ENCODE results near the gene ATP6V1G1.
"Not testable (repeated sequence)": the region's sequence is repeated elsewhere in the genome, so short reads cannot be mapped to it uniquely, and the experiment has no call there.

ATP6V1G1 gene

DNA sequence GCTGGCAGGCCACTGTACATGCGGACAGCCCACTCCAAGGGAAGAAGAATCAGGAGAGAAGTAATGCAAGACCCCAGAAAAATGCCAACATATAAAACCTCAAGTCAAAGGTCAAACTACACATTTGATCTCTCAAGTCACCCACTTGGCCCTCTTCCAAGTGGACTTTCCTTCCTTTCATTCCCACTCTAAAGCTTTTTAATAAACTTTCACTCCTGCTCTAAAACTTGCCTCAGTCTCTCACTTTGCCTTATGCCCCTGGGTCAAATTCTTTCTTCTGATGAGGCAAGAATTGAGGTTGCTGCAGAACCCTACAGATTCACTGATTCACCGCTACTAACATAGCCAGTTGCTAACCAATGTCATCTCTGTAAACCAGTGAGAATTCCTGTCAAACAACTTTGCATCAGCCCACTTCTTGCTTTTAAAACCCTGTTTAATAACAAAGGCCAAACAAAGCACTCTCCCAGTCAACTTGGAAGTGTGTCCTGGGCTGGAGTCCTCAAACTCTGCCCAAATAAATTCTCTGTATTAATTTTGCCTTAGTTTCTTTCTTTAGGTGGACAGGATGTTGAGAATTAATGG is 6.9 kb upstream of the ATP6V1G1 start:
- no peak for DNase-seq

DNA sequence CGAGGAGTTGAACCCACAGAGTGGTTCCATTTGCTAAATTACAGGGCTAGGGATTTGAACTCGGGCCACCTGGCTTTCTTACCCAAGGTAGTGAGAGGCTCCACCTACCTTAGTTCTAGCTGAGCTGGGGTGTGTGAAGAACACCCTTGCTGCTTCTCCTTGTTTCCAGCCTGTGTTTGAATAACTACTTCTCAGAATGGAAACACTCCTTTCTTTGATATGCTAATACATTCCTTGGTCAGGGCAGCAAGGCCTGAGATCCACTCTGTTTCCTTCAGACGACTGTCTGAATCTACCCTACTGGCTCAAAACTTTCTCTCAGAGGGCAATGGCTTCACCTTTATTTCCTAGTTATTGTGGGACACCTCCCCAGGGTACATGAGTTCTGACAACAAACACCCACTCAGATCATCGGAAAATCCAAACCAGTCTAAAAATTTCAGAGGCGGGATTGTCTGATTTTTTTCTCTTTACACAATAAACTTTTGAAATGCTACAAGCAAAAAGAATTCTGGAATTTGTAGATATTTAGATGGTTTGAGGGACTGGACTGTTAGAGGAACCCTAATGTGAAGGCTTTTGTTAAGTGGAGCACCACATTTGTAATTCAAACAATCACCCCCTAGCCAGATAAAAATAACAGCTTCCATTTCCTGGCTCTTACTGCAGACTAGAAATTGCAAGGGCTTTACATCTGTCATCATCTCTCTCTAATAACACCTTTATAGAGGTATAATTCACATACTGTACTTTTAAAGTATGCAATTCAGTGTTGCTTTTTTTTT is 4.0 kb upstream of the ATP6V1G1 start:
- no peak for DNase-seq

DNA sequence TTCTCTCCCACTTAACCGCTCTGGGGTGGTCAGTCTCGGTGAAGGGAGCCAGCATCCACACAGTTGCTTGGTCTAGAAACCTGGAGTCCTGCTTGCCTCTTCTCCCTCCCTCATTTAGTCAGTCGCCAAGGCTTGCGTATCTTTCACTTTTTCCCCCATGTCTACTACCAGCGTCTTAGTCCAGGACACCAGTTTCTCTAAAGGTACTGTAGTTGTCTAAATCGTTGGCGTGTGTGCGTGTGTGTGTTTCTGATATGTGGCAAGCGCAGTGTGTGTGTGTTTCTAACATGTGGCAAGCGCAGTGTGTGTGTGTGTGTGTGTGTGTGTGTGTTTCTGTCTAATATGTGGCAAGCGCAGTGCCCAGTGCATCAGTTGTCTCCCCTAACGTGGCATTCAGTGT is 641 bp downstream of the ATP6V1G1 start:
- DNase-seq, result no peak

DNA sequence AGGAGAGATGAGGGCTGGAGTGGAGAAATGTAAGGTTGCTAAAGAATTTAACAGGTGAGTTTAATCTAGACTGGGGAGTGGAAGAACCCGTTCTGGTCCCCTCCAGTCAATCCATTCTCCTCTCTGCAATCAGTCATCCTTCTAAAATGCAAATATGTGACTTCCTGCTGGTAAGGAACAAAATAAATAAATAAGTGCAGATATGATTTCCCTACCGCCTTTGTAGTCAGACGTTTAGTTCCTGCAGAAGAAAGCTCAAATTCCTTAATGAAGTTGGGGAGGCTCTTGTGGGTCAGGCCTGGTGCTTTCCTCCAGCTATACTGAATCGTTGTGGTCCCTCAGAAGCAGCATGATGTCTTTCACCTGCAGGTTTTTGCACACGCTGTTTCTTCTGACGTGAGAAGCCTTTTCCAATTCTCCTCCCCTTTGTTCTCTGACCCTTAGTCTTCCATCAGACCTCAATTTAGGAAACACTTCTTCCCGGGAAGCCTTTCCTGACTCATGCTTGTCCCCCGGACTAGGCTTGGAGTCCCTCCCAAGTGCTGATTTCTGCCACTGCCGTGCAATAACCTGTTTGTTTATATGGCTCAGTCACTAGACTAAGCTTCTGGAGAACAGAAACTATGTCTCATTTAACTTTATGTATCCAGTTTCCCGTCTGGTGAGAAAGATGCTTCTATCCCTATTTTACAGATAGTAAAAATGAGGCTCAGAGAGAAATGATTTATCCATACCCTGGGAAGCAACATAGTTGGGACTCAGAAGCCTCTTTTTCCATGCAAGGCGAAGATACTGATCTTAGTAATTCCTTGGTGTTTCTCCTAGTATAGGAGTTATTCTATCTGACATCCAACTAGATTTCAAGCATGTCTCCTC is 1.3 kb downstream of the ATP6V1G1 start:
- no peak for DNase-seq

DNA sequence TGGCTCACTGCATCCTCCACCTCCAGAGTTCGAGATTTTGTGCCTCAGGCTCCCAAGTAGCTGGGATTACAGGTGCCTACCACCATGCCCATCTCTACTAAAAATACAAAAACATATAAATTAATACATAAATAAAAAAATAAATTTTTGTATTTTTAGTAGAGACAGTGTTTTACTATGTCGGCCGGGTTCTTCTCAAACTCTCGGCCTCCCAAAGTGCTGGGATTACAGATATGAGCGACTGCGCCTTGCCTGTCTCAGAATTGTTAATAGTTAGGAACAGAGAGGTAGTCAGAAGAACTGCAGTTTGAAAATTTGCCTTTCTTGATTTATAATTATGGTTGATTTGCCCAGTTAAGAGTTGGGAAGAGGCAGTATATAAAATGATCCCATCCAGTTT is 2.8 kb downstream of the ATP6V1G1 start:
- DNase-seq, result no peak

DNA sequence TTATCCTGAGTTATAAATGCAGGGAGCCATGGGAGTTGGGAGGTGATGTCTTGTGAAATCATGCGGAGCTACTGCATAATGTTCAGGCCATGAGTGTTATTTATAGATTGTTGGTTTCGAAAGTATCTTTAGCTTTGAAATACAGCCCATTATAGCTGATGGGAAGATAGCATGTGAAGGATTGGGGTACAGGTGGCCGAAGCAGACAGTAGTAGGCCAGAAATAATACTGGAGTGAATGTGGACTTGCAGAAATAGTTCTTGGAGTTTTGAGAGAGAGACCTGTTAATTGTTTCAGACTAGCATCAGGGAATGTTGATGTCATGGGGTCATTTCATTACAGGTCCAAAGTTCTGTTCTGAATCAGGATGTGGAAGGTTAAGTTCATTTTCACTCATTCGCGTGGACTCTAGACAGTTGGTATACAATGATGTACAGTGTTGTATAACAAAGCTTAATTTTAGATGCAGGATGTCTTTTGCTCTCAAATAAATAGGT is 3.8 kb downstream of the ATP6V1G1 start:
- no peak for DNase-seq

DNA sequence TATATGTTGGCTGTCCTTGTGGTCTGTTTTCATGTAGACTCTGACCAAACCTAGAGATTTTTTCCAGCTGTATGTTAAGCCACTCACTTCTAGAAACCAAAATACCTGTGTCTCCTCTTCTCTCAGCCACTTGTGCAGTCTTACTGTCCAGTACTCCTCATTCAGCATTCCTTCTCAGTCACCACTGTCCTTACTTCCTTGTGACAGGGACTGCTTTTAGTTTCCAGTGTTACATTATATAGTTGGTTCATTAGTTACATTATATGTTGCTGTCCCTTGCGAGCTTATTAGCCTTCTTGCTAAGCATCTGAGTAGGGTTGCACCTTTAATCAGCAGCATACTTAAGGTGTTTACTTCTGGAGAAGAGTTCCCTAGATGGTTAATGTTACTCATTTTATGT is 4.3 kb downstream of the ATP6V1G1 start:
- no peak for DNase-seq

DNA sequence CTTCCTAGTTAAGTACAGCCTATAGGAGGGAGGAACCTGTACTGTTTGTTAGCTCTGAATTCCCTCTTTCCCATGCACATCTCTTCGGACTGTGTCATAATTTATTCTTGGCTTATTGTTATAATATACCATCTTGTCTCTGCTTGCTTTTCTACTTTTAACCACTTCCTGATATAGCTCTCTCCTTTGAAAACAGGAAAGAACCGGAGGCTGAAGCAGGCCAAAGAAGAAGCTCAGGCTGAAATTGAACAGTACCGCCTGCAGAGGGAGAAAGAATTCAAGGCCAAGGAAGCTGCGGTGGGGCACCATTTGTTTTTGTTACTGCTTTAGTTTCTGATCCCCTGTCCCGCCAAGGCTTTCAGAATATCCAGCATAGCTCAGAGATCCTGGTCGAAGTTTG is 4.8 kb downstream of the ATP6V1G1 start:
- peak; percentile 55 for DNase-seq

DNA sequence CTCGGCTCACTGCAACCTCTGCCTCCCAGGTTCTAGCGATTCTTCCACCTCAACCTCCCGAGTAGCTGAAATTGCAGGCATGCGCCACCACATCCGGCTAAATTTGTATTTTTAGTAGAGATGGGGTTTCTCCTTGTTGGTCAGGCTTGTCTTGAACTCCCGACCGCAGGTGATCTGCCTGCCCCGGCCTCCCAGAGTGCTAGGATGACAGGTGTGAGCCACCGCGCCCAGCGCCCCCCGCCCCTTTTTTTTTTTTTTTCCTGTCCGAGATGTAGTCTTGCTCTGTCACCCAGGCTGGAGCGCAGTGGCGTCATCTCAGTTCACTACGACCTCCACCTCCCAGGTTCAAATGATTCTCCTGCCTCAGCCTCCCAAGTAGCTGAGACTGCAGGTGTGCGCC is 6.6 kb downstream of the ATP6V1G1 start:
- DNase-seq, result no peak

DNA sequence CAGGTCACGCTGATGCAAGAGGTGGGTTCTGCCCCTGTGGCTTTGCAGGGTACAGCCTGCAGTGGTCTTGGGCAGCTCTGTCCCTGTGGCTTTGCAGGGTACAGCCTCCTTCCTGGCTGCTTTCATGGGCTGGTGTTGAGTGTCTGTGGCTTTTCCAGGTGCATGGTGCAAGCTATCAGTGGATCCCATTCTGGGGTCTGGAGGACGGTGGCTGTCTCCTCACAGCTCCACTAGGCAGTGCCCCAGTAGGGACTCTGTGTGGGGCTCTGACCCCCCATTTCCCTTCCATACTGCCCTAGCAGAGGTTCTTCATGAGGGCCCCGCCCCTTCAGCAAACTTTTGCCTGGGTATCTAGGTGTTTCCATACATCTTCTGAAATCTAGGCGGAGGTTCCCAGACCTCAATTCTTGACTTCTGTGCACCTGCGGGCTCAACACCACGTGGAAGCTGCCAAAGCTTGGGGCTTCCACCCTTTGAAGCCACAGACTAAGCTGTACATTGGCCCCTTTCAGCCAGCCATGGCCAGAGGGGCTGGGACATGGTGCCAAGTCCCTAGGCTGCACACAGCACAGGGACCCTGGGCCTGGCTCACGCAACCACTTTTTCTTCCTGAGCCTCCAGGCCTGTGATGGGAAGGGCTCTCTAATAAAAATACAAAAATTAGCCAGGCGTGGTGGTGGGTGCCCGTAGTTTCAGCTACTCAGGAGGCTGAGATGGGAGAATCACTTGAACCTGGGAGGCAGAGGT is 13.1 kb downstream of the ATP6V1G1 start:
- DNase-seq, result not testable (repeated sequence)

DNA sequence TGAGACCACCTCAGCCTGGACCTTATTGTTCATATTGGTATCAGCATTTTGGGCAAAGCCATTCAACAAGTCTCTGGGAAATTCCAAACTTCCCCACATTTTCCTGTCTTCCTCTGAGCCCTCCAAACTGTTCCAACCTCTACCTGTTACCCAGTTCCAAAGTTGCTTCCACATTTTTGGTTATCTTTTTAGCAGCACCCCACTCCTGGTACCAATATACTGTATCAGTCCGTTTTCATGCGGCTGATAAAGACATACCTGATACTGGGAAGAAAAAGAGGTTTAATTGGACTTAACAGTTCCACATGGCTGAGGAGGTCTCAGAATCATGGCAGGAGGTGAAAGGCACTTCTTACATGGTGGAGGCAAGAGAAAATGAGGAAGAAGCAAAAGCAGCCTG is 14.2 kb downstream of the ATP6V1G1 start:
- DNase-seq, result not testable (repeated sequence)

DNA sequence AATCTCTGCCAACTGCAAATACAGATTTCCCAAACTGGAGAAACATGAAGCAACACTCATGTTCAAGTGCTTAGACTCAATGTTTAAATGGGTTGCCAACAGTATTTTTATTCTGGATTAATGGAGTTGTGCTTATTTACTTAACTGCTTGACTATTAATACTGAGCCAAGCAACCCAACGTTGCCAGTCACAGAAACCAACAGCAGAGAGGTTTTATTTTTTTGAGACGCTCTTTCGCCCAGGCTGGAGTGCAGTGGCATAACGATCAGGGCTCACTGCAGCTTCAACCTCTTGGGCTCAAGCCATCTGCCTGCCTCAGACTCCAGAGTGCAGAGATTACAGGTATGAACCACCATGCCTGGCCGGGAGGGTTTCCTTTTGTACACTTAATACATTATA is 15.1 kb downstream of the ATP6V1G1 start:
- no peak for DNase-seq

DNA sequence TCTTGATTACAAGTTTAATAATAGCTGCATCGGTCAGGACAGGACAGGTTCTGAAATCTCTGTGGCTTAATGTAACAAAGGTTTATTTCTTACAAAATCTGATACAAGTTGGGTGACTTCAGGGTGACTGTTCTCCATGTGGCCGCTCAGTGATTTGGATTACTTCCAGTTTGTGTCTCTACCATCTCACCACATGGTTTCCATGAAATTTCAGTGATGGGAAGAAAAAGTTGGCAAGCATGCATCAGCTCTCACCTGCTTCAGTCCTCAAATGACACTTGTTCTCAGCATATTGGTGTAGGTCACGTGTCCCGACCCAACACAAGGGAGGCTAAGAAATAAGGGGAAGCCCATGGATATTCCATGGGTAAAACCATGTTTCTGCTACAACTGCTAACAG is 15.7 kb downstream of the ATP6V1G1 start:
- no peak for DNase-seq

DNA sequence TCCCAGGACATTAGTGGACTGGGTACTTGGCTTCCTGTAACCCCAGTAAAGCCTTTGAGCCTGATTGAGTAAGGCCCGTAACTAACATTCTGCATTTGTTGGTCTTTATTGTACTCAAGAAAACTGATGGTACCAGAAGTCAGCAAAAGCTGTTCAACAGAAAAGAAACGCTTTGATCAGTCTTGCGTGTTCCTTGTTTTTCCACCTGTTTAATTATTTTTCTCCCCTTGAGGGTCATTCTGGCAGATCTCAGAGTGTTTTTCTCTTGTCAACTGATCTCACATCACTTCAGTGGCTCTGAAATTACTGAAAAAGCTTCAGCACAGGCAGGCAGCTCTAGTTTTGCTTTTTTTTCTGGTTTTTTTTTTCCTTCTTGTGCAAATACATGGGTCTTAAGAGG is 17.4 kb downstream of the ATP6V1G1 start:
- DNase-seq, result no peak

DNA sequence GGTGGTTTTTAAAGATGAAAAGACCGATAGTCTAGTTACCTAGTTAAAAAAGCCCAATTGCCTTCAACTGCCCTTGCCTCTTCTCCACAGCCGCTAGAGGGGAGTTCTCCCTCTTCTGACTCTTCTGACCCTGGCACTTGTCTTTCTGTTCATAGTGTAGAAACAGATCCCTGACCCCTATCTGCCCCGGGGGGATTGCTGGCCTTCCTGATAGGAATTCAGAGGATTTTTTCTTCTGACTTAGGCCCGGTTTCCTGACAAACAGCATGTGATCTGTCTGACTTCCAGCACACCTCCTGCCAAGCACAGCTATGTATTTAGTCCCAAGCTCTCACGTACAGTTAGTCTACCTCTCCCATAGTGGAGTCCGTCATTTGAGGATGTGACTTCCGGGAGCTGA is 18.5 kb downstream of the ATP6V1G1 start:
- no peak for DNase-seq

DNA sequence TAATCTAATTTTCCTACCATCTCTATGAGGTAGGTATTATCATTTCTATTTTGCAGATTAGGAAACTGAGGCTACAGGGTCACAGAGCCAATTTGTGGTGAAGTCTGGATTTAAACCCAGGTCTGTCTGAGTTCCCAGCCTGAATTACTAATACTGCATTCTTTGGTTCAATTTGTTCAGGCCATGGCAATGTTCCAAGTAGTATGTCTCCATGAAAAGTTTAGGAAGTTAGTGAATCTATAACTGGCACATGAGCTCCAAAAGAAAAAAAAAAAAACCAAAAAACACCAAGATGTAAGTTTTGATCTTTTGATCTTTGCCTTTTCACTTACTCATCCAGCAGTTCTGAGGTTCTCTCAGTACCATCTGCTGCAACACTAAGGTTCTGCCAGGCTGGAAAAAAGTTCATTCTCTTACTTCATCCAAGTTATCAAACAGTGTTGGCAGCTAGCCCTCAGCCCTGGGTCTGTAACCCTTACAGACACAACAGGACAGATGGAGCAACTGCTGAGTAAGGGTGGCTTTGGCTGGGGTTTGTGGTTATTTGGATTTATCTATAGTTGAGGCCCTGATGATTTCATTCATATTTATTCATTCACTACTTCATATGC is 19.1 kb downstream of the ATP6V1G1 start:
- DNase-seq, result no peak

DNA sequence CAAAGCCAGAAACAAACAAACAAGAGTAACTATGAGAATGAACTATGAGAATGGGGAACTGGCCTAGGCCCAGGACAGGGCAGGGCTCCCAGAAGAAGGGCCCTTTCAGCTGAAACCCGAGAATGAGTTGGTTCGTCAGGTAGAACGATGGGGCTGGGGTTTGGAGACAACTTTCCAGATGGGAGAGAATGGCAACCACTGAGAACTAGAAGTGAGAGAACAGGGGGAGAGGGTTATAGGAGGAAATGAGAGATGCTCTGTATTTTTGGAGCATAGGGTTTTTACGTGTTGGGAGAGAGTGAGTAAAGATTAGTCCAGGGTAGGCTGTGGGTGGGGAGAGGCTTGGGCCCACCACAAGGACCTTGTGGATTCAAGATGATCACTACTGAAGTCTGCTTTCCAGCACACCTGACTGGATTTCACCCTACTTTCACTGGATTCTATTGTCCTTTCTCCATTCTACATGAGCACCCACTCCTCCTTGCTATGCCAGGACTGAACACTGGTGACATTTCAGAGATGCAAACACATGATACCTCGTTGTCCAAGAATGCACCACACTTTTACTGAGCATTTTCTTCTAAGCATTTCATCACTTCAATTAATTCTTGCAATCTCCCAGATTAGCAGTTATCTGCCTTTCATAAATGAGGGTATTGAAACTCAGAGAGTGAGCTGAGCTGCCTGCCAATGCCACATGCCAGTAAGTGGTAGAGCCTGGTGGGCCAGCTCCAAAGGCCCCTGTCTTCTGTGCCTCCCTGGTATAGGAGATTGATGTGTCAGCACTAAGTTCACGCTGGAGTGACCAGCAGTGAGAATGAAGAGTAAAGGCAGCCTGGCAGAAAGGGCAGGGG is 20.3 kb downstream of the ATP6V1G1 start:
- DNase-seq, result no peak

DNA sequence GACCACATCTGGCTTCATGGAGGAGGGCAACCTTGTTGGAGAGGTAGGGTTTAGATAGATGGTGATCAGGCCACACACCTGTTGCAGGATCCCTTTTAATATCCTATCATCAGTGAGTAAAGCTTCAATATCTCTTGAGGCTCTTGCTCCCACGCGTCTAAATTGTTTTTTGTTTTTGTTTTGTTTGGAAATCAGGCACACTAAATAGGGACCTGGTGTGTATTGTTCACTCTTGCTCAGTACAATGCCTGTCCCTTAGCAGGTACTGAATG is 20.9 kb downstream of the ATP6V1G1 start:
- no peak for DNase-seq

DNA sequence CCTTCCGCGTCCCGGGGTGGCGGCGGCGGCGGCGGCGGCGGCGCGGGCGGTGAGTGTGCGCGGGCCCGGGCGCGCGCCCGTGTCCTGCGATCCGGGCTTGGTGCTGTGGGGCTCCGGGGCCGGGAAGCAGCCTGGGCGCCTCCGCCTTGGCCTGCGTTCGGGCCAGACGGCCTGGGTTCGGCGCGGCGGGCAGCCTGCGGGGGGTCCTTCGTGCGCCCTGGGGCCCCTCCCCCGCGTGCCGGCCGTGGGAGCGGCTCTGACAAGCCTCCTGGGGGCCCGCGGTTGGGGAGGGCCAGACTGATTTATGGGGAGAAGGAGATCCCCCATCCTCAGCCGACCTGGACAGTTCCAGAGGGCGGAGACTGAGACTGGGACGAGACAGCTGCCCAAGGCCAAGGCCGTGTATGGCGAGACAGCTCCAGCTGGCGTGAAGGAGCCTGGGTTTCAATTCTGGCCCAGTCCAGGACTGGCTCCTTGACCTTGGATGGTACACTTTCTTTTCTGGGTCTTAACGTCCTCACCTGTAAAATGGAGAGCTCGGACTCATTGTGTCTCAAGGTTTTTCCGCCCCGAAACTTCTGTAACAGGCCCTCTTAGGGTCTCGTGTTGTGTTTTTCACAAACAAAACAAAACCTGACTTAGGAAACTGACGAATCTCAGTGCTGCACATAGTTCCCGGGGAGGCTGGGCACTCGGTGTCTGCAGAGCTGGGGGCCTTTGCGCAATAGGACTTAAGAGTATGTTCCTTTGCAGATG is 24.1 kb downstream of the ATP6V1G1 start:
- peak; percentile 19 for DNase-seq

DNA sequence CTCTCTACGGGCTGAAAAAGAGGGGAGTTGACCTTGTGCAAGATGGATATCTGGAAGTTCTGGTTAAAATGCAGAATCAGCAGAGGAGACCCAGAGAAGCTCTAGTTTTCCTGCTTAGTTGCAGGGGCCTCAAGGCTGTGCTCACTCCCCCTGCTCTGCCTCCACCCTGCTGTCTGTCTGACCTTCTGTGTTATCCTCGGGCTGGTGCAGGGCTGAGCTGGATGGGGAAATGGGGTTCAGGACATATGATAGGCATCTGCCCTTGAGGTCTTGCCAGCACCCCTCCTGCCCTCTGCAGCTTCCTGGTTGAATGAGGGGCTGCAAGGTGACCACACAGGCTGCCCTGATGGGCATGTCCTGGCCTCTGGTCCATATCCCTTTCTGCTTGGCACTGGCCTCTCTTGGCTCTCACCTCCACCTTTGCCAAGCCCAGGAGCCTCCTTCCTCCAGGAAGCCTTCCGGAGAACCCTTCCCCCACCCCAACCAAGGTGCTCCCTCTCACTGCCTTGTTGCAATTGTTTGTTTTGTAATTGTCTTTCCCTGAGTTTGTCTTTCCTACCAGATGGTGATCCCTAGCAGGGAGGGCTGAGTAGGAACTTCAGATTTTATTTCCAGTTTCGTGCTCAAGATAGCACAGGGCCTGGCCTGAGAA is 24.8 kb downstream of the ATP6V1G1 start:
- DNase-seq, result no peak
